Neural cell (in vitro differentiated cells): ENCODE data around the gene CDRT4. TPM values are rescaled to one million over a fixed set of nuclear protein-coding genes. Genes with fewer than 3 reads are reported as not detected.

ENCODE experiments used
- H2AFZ ChIP-seq: fragments of 200-600, 300-800 bp; sonication (generic), shearing (Covaris generic); 2 replicates; pipeline ENCODE4 v1.6.0; 2014; ENCODE audit warnings: low read depth, mild to moderate bottlenecking, antibody characterized with exemption, low read length, moderate library complexity
- H3F3A ChIP-seq: fragments of 200-600 bp; shearing (Covaris generic); 2 replicates; pipeline ENCODE4 v1.6.1; 2016; ENCODE audit warnings: mild to moderate bottlenecking, moderate library complexity, mixed read lengths, antibody characterized with exemption, low read length; ENCODE audit not compliant: insufficient read depth, poor library complexity, severe bottlenecking
- H3K27ac ChIP-seq: fragments of 200-600, 300-800 bp; sonication (generic), shearing (Covaris generic); 2 replicates; pipeline ENCODE4 v1.5.1; 2014; ENCODE audit warnings: mild to moderate bottlenecking, low read length, moderate library complexity
- H3K27me3 ChIP-seq: fragments of 300-800, 200-600 bp; sonication (generic), shearing (Covaris generic); 2 replicates; pipeline ENCODE4 v1.6.0; 2014; ENCODE audit warnings: mild to moderate bottlenecking, low read depth, low read length, moderate library complexity; ENCODE audit not compliant: insufficient read depth
- H3K36me3 ChIP-seq: fragments of 300-800, 200-600 bp; sonication (generic), shearing (Covaris generic); 2 replicates; pipeline ENCODE4 v1.5.1; 2014; ENCODE audit warnings: mild to moderate bottlenecking, antibody characterized with exemption, low read length, moderate library complexity; ENCODE audit not compliant: insufficient read depth
- H3K4me2 ChIP-seq: fragments of 300-800, 200-600 bp; sonication (generic), shearing (Covaris generic); 2 replicates; pipeline ENCODE4 v1.6.0; 2014; ENCODE audit warnings: mild to moderate bottlenecking, low read length
- H3K4me3 ChIP-seq: fragments of 300-800, 200-600 bp; sonication (generic), shearing (Covaris generic); 2 replicates; pipeline ENCODE4 v1.5.1; 2014; ENCODE audit warnings: mild to moderate bottlenecking, low read length, moderate library complexity
- H3K79me2 ChIP-seq: fragments of 200-600 bp; shearing (Covaris generic); replicated peaks from 2 replicates; pipeline ENCODE4 v1.6.0; 2014; ENCODE audit warnings: mild to moderate bottlenecking, low read length, moderate library complexity; ENCODE audit not compliant: insufficient read depth
- H3K9ac ChIP-seq: fragments of 300-800, 200-600 bp; sonication (generic), shearing (Covaris generic); 2 replicates; pipeline ENCODE4 v1.6.1; 2016; ENCODE audit warnings: mild to moderate bottlenecking, low read length, mixed read lengths
- H3K9me2 ChIP-seq: fragments of 200-600 bp; shearing (Covaris generic); 2 replicates; pipeline ENCODE4 v1.6.1; 2016; ENCODE audit warnings: mild to moderate bottlenecking, low read length, mixed read lengths; ENCODE audit not compliant: insufficient read depth
- H3K9me3 ChIP-seq: fragments of 200-600, 300-800 bp; sonication (generic), shearing (Covaris generic); 2 replicates; pipeline ENCODE4 v1.6.1; 2016; ENCODE audit warnings: mild to moderate bottlenecking, mixed run types, low read length, moderate library complexity, mixed read lengths
- H4K20me1 ChIP-seq: fragments of 200-600 bp; shearing (Covaris generic); 2 replicates; pipeline ENCODE4 v1.6.1; 2016; ENCODE audit warnings: mild to moderate bottlenecking, mixed run types; ENCODE audit not compliant: insufficient read depth
- CTCF ChIP-seq: fragments of 450-650 bp; IDR thresholded peaks from 2 replicates; pipeline ENCODE4 v1.5.1; 2014; ENCODE audit warnings: antibody characterized with exemption, mild to moderate bottlenecking, moderate library complexity; ENCODE audit not compliant: poor library complexity, severe bottlenecking
- EP300 ChIP-seq: fragments of 450-650 bp; conservative IDR thresholded peaks from 2 replicates; pipeline ENCODE4 v1.6.1; 2014; ENCODE audit warnings: antibody characterized with exemption, mild to moderate bottlenecking, moderate library complexity; ENCODE audit not compliant: poor library complexity, severe bottlenecking
- EZH2 ChIP-seq: fragments of 200-600, 300-800 bp; shearing (Covaris generic), sonication (generic); IDR thresholded peaks from 2 replicates; pipeline ENCODE4 v1.6.1; 2014; ENCODE audit warnings: antibody characterized with exemption, low read length, borderline replicate concordance, mild to moderate bottlenecking; ENCODE audit not compliant: insufficient read depth, poor library complexity, severe bottlenecking
- MXI1 ChIP-seq: fragments of 450-650 bp; conservative IDR thresholded peaks from 2 replicates; pipeline ENCODE4 v1.6.1; 2014; ENCODE audit warnings: antibody characterized with exemption, mild to moderate bottlenecking; ENCODE audit not compliant: poor library complexity, severe bottlenecking
- POLR2AphosphoS5 ChIP-seq: IDR thresholded peaks from 2 replicates; pipeline ENCODE4 v1.6.1; 2012
- RAD21 ChIP-seq: fragments of 450-650 bp; conservative IDR thresholded peaks from 2 replicates; pipeline ENCODE4 v1.6.1; 2014; ENCODE audit warnings: antibody characterized with exemption, mild to moderate bottlenecking, moderate library complexity
- REST ChIP-seq: IDR thresholded peaks from 2 replicates; pipeline ENCODE4 v1.6.1; 2012; ENCODE audit warnings: borderline replicate concordance
- SMC3 ChIP-seq: fragments of 450-650 bp; conservative IDR thresholded peaks from 2 replicates; pipeline ENCODE4 v1.6.1; 2014; ENCODE audit warnings: antibody characterized with exemption, mild to moderate bottlenecking, moderate library complexity; ENCODE audit not compliant: poor library complexity
- TAF1 ChIP-seq: IDR thresholded peaks from 2 replicates; pipeline ENCODE4 v1.6.1; 2012; ENCODE audit warnings: low read depth
- polyA plus RNA-seq: library from polyadenylated mRNA; depleted of rRNA; stranded (reverse); fragments of >200 nt; gene quantifications from 2 replicates; pipeline ENCODE4 v1.2.3, GENCODE V29; 2014

CDRT4 gene
- polyA plus RNA-seq, 1 donor from 2014 or later: 22.5 TPM

GRCh38 chr17:15464231-15464985, 3.0 kb downstream of the CDRT4 start:
- Histone ChIP-seq H3K4me3 (no peak overlapping the region), H3K36me3 (no peaks in the 10 kb centered on the region), H2AFZ (no peak overlapping the region), H3K4me2 (no peak overlapping the region), H3K9ac (no peak overlapping the region), H3K79me2 (no peaks in the 10 kb centered on the region), H3K9me3 (no peaks in the 10 kb centered on the region), H3K27ac (no peak overlapping the region), H3F3A (no peaks in the 10 kb centered on the region), H4K20me1 (no peaks in the 10 kb centered on the region), H3K9me2 (no peaks in the 10 kb centered on the region), H3K27me3 (no peaks in the 10 kb centered on the region)
- TF ChIP-seq MXI1 (no peak), RAD21 (no peak), POLR2AphosphoS5 (no peak), REST (no peak), TAF1 (no peak), EZH2 (no peak), SMC3 (no peak), EP300 (no peak), CTCF (no peak)

- Histone ChIP-seq H4K20me1 (no peaks in the 10 kb centered on the region), H3K9ac (no peak overlapping the region), H3K27me3 (no peaks in the 10 kb centered on the region), H3F3A (no peaks in the 10 kb centered on the region), H3K27ac (no peak overlapping the region), H3K4me3 (no peak overlapping the region), H3K36me3 (no peaks in the 10 kb centered on the region), H3K79me2 (no peaks in the 10 kb centered on the region), H3K9me2 (no peaks in the 10 kb centered on the region), H3K4me2 (no peak overlapping the region), H3K9me3 (no peaks in the 10 kb centered on the region), H2AFZ (no peak overlapping the region)
- TF ChIP-seq POLR2AphosphoS5: no peak
- TF ChIP-seq EP300: no peak
- no peak for TF ChIP-seq EZH2
- TF ChIP-seq REST: no peak
- TF ChIP-seq SMC3: no peak
Observed at GRCh38 chr17:15462976-15463772, 4.2 kb downstream of the CDRT4 start.
